ENCODE data around the gene PDCD10.

DNA sequence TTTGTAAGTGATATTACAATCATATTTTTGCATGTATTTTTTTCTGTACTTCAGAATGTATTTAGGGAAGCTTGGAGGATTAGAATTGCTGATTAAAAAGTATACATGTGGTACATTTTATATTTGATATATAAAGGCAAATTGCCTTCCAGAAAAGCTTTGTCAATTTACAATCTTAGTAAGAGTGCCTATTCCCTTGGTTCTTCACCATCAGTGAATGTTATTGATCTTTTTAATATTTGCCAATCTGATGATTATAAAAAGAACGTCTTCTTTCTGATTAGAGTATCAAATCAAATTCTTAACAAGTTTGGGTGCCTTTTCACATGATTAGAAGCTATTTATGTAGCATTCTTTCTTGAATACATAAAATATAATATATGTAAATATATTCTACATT lies 90.1 kb downstream of the PDCD10 start:
- TF ChIP-seq, protein P1, sequence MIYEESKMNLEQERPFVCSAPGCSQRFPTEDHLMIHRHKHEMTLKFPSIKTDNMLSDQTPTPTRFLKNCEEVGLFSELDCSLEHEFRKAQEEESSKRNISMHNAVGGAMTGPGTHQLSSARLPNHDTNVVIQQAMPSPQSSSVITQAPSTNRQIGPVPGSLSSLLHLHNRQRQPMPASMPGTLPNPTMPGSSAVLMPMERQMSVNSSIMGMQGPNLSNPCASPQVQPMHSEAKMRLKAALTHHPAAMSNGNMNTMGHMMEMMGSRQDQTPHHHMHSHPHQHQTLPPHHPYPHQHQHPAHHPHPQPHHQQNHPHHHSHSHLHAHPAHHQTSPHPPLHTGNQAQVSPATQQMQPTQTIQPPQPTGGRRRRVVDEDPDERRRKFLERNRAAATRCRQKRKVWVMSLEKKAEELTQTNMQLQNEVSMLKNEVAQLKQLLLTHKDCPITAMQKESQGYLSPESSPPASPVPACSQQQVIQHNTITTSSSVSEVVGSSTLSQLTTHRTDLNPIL (CRISPR knock-in tag; IDR thresholded peaks at IDR 0.05; ENCODE audit: low read depth): no peak
- TF ChIP-seq CSDC2 (CRISPR knock-in tag; IDR thresholded peaks at IDR 0.05) (no peak), OSR1 (CRISPR knock-in tag; IDR thresholded peaks at IDR 0.05) (no peak), ZFP3 (CRISPR knock-in tag; IDR thresholded peaks at IDR 0.05) (no peak), RARB (CRISPR knock-in tag; IDR thresholded peaks at IDR 0.05) (no peak), ISL1 (CRISPR knock-in tag; IDR thresholded peaks at IDR 0.05) (no peak), PPARA (CRISPR knock-in tag; IDR thresholded peaks at IDR 0.05; ENCODE audit: borderline replicate concordance) (no peak)

Measured in SK-N-SH treated with all-trans-retinoic acid at 6 μM for 48 hours (cell line).